RWPE2 (cell line): ENCODE data around the gene JMJD8.

Experiments used
- ATAC-seq: fragments of 200-7000 bp; cut with Tn5 transposase; 3 replicates; pipeline ENCODE4 v1.9.1; 2021; ENCODE audit warnings: low read depth
- DNase-seq: peaks from one replicate; pipeline ENCODE4 v3.0.0-alpha.2; 2020; ENCODE audit warnings: low spot score
- H3K27ac ChIP-seq: fragments of 450-650 bp; 2 replicates; pipeline ENCODE4 v1.5.1; 2017; ENCODE audit warnings: mild to moderate bottlenecking; ENCODE audit not compliant: poor library complexity, severe bottlenecking
- H3K27me3 ChIP-seq: fragments of 250-450 bp; sonication (Bioruptor Pico); 2 replicates; pipeline ENCODE4 v1.5.1; 2021; ENCODE audit warnings: mild to moderate bottlenecking, moderate library complexity; ENCODE audit not compliant: insufficient read depth, poor library complexity, severe bottlenecking
- H3K36me3 ChIP-seq: fragments of 250-450 bp; sonication (Bioruptor Pico); 2 replicates; pipeline ENCODE4 v1.5.1; 2020; ENCODE audit warnings: low read depth, mild to moderate bottlenecking, moderate library complexity
- H3K4me1 ChIP-seq: fragments of 250-450 bp; sonication (Bioruptor Pico); 2 replicates; pipeline ENCODE4 v1.5.1; 2021; ENCODE audit warnings: mild to moderate bottlenecking, moderate library complexity; ENCODE audit not compliant: insufficient read depth, poor library complexity, severe bottlenecking
- H3K4me3 ChIP-seq: fragments of 250-450 bp; sonication (Bioruptor Pico); 2 replicates; pipeline ENCODE4 v1.5.1; 2021; ENCODE audit warnings: mild to moderate bottlenecking, moderate library complexity; ENCODE audit not compliant: severe bottlenecking
- H3K9me3 ChIP-seq: fragments of 250-450 bp; sonication (Bioruptor Pico); 2 replicates; pipeline ENCODE4 v1.5.1; 2021; ENCODE audit warnings: mild to moderate bottlenecking, moderate library complexity; ENCODE audit not compliant: severe bottlenecking
- CTCF ChIP-seq: fragments of 450-650 bp; IDR thresholded peaks from one replicate; pipeline ENCODE4 v1.5.1; 2017; ENCODE audit warnings: mild to moderate bottlenecking, moderate library complexity; ENCODE audit not compliant: poor library complexity, severe bottlenecking

Gene JMJD8

DNA sequence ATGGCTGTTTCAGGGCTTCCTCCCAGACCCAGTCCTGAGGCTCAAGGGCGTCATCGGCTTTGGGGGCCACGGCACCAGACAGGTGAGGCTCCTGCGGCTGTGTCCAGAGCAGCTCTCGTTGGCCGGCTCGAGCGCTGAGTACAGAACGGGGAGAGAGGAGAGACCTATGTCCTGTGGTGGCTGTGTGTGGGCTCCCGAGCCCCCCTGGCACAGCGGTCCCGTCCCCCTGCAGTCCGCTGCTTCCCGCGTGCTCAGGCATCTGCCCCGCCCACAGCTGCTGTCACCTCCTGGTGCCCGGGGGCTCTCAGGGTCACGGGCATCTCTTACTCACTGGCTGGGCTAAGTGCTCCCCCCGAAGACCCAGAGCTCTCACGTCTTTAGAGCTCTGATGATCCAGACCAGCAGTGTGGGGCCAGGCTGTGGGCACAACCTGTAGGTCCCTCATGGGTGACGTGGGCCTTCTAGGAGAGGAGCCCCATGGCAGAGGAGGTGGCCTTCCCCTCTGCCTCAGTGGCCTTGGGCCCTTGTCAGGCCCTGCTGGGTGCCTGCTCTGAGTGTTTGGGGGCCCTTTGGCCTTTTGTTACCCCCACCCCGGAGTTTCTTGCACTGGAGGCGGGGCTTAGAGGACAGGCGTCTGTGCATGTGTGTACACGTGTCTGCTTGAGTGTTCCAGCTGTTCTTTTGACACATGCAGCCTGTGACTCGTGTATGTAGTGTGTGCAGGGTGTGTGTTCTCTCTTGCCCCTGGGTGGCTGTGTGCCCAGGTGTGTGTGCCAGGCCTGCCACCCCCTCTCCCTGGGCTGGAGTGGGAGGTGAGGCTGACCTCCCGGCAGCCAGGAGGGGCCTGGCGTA lies 31.5 kb downstream of the JMJD8 start:
- TF ChIP-seq CTCF = no peak
- peaks cover 26% of the 10 kb centered on the region; the same call in 1 of the 2 replicates for H3K36me3 ChIP-seq
- H3K4me1 ChIP-seq = peaks cover 8% of the 10 kb centered on the region
- H3K27me3 ChIP-seq = no peaks in the 10 kb centered on the region
- no peak overlapping the region for H3K27ac ChIP-seq
- ATAC-seq (no peak), DNase-seq (no peak)
- no peaks in the 10 kb centered on the region for H3K9me3 ChIP-seq
- H3K4me3 ChIP-seq = no peak overlapping the region

- Histone ChIP-seq H3K4me3 (no peak overlapping the region), H3K36me3 (peaks cover 23% of the 10 kb centered on the region; the same call in 1 of the 2 replicates), H3K9me3 (no peaks in the 10 kb centered on the region), H3K4me1 (peaks cover 8% of the 10 kb centered on the region), H3K27me3 (no peaks in the 10 kb centered on the region), H3K27ac (no peak overlapping the region)
- no peak for ATAC-seq
- TF ChIP-seq CTCF = no peak
- no peak for DNase-seq
Measured at GRCh38 chr16:651844-652243, 32.3 kb downstream of the JMJD8 start.

- Histone ChIP-seq H3K27ac (peak overlapping the region; percentile 79), H3K27me3 (no peaks in the 10 kb centered on the region), H3K9me3 (no peaks in the 10 kb centered on the region), H3K36me3 (peaks cover 9% of the 10 kb centered on the region; the same call in 1 of the 2 replicates), H3K4me3 (peak overlapping the region; percentile 70), H3K4me1 (peaks cover 18% of the 10 kb centered on the region)
- ATAC-seq (no peak), DNase-seq (no peak)
- no peak for TF ChIP-seq CTCF
Measured at GRCh38 chr16:649631-650030, 34.5 kb downstream of the JMJD8 start.

DNA sequence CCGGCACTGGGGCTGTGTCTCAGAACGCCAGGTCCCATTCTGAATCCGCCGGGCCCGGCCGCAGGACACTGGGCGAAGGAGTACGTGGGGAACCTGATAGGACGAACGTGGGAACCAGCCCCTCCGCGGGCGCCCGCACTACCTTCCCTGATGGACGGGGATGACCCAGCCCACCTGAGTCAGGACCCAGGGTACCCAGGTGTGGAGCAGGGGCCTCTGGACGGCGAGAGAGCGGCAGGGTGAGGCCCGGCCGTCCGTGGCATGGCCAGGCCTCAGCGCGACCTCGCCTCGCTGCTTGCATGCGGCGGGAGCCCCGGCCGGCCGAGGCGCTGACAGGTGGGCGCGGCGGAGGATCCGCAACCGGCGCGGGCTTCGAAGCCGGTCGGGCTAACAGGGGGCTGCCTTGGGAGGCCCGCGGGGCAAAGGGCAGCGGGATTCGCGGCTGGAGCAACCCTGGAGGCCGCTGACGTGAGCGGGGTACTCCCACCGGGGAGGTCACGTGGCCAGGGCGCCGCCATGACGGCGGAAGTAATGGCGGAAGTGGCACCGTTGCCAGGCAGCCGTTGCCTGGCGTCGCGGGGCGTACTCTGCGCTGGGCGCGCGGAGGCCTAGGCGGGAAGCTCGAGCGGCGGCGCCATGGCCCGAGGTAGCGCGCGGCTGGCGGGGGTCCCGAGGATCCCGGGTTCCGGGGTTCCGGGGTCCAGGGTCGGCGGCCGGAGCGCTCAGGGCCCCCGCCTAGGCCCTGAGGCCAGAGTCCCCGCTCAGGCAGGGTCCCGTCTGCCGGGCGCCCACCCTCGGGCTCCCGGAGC lies 35.1 kb downstream of the JMJD8 start, which contains the start of gene WDR90:
WDR90 (plus strand) TSS at position 585 of the 809 bp plus-strand sequence; CDS start at position 637, 52 bp downstream.
- peaks cover 18% of the 10 kb centered on the region for H3K4me1 ChIP-seq
- H3K36me3 ChIP-seq = peaks cover 7% of the 10 kb centered on the region; the same call in 1 of the 2 replicates
- TF ChIP-seq CTCF = no peak
- H3K27ac ChIP-seq = peak within 1 kb of the TSS; percentile 79
- no peaks in the 10 kb centered on the region for H3K9me3 ChIP-seq
- peak within 1 kb of the TSS; percentile 70 for H3K4me3 ChIP-seq
- H3K27me3 ChIP-seq = no peaks in the 10 kb centered on the region
- ATAC-seq (peak; percentile 69), DNase-seq (peak; percentile 92)
